ENCODE data around the gene RAD51B. TPM values are rescaled to one million over a fixed set of nuclear protein-coding genes. Genes with fewer than 3 reads are reported as not detected.

The RAD51B gene
- total RNA-seq, 1 experiment from 2014 or later, result 16.7 TPM

DNA sequence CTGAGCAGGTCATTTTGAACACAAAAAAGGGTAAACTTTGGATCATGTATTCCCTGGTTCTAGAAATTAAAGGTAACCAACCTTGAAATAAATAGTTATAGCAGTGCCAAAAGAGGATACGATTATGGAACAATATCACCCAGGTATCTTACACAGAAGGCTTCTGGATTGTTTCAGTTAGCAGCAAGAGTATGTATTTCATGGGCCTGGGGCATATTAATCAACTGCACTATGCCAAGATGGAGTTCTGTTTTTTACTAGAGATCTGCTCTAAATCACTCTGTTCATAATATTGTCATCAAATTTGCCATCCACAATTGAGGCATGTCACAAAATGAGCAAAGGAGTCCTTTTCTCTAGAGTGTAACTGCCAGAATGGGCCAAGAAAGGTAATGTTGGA lies 357.1 kb downstream of the RAD51B start:
- Mint-ChIP-seq H3K36me3 (ENCODE audit: insufficient read depth in 1 of 3, low read depth in 3 of 3) (no peaks in the 10 kb centered on the region), H3K4me3 (no peak overlapping the region), H3K27ac (no peak overlapping the region), H3K27me3 (ENCODE audit: low read depth) (peaks cover 2% of the 10 kb centered on the region; the same call in 1 of the 2 replicates), H3K4me1 (peaks cover 25% of the 10 kb centered on the region in 2 experiments), H3K9me3 (no peaks in the 10 kb centered on the region)
- no peak for DNase-seq
- TF ChIP-seq, protein P1, sequence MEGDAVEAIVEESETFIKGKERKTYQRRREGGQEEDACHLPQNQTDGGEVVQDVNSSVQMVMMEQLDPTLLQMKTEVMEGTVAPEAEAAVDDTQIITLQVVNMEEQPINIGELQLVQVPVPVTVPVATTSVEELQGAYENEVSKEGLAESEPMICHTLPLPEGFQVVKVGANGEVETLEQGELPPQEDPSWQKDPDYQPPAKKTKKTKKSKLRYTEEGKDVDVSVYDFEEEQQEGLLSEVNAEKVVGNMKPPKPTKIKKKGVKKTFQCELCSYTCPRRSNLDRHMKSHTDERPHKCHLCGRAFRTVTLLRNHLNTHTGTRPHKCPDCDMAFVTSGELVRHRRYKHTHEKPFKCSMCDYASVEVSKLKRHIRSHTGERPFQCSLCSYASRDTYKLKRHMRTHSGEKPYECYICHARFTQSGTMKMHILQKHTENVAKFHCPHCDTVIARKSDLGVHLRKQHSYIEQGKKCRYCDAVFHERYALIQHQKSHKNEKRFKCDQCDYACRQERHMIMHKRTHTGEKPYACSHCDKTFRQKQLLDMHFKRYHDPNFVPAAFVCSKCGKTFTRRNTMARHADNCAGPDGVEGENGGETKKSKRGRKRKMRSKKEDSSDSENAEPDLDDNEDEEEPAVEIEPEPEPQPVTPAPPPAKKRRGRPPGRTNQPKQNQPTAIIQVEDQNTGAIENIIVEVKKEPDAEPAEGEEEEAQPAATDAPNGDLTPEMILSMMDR (conservative IDR thresholded peaks at IDR 0.05), result no peak
- Histone ChIP-seq H2BK20ac (ENCODE audit: low read depth, low read length, poor library complexity, severe bottlenecking) (no peak overlapping the region), H3K4ac (ENCODE audit: low read depth, low read length) (no peak overlapping the region), H3K79me2 (ENCODE audit: insufficient read depth, low read length) (no peaks in the 10 kb centered on the region), H2BK12ac (ENCODE audit: insufficient read length, low read depth, low read length) (no peak overlapping the region), H2AK5ac (ENCODE audit: insufficient read length, low read length) (no peak overlapping the region), H3K23ac (ENCODE audit: insufficient read length, low read depth, low read length) (no peak overlapping the region), H2AFZ (ENCODE audit: low read length) (no peak overlapping the region), H3T11ph (ENCODE audit: low read length) (no peak overlapping the region), H3K27ac (ENCODE audit: insufficient read length, low read depth, low read length) (no peak overlapping the region), H4K8ac (replicated peaks; ENCODE audit: insufficient read length, low read depth, low read length) (no peak overlapping the region), H3K27me3 (ENCODE audit: insufficient read depth, low read length) (no peaks in the 10 kb centered on the region), H4K5ac (ENCODE audit: insufficient read length, low read depth, low read length) (no peak overlapping the region), H3K14ac (ENCODE audit: insufficient read depth, low read length) (no peak overlapping the region), H2BK15ac (ENCODE audit: low read depth, low read length) (no peak overlapping the region), H3K9ac (ENCODE audit: extremely low read depth, insufficient read length, low read length) (no peak overlapping the region), H3K4me1 (ENCODE audit: insufficient read depth, low read length) (peaks cover 6% of the 10 kb centered on the region; the same call in 1 of the 2 replicates), H4K91ac (ENCODE audit: insufficient read length, low read depth, low read length) (no peak overlapping the region), H3K18ac (ENCODE audit: insufficient read length, low read depth, low read length) (no peak overlapping the region), H3K79me1 (ENCODE audit: insufficient read depth, low read depth, low read length, poor library complexity, severe bottlenecking) (no peaks in the 10 kb centered on the region), H2BK120ac (ENCODE audit: low read depth, low read length, poor library complexity, severe bottlenecking) (no peak overlapping the region), H3K56ac (ENCODE audit: insufficient read length, low read depth, low read length) (no peak overlapping the region), H3K4me2 (ENCODE audit: insufficient read depth, insufficient read length, low read length) (no peak overlapping the region), H3K9me3 (ENCODE audit: control insufficient read depth, low read depth, low read length) (no peaks in the 10 kb centered on the region), H3K23me2 (ENCODE audit: insufficient read length, low read depth, low read length, poor library complexity, severe bottlenecking) (no peaks in the 10 kb centered on the region), H2BK5ac (ENCODE audit: insufficient read length, low read length) (no peak overlapping the region), H4K20me1 (ENCODE audit: control insufficient read depth, insufficient read depth, insufficient read length) (no peaks in the 10 kb centered on the region)
- no CpG with 5 or more reads among the region's 1 CpG for WGBS (ENCODE audit: extremely low coverage, insufficient read length, low lambda C conversion rate)
